SK-N-SH (cell line): ENCODE results near the gene MAD1L1. TPM values are rescaled to one million over a fixed set of nuclear protein-coding genes. Genes with fewer than 3 reads are reported as not detected.

ENCODE experiments used
- CTCF ChIA-PET: fragments of 300-600, 350-600 bp; formaldehyde crosslinking; extraction: SDS; loops from one replicate; lab custom pipeline; 2021; lab: Yijun Ruan, JAX
- POLR2A ChIA-PET: fragments of 350-600 bp; sonication (Branson Sonifier 250); formaldehyde crosslinking; extraction: SDS; loops from one replicate; lab custom pipeline; 2020; ENCODE audit warnings: antibody characterized with exemption, inconsistent platforms; lab: Yijun Ruan, JAX
- DNase-seq: peaks from one replicate; pipeline ENCODE4 v3.0.0; 2012
- H2AFZ ChIP-seq: fragments of 200-600 bp; sonication (generic); 2 replicates; pipeline ENCODE4 v1.8.1; 2016; ENCODE audit warnings: antibody characterized with exemption, mild to moderate bottlenecking, low read depth
- H3F3A ChIP-seq: fragments of 200-600 bp; sonication (generic); replicated peaks from 2 replicates; pipeline ENCODE3; 2016; ENCODE audit warnings: antibody characterized with exemption, mild to moderate bottlenecking; ENCODE audit not compliant: insufficient read depth
- H3K27ac ChIP-seq, 2 experiments: fragments of 200-500 bp in 1 of 2; fragments of 200-600 bp in 1 of 2; sonication (Bioruptor generic) in 1 of 2; sonication (generic), shearing (Covaris generic) in 1 of 2; 2 replicates each; pipeline versions ENCODE4 v1.5.1 to v1.6.1; 2014 to 2016; ENCODE audit warnings: low read depth in 2 of 2, inconsistent platforms in 1 of 2, low read length in 1 of 2, mild to moderate bottlenecking in 1 of 2, mixed read lengths in 1 of 2
- H3K27me3 ChIP-seq: fragments of 200-600 bp; sonication (generic), shearing (Covaris generic); 2 replicates; pipeline ENCODE4 v1.6.1; 2016; ENCODE audit warnings: mixed run types; ENCODE audit not compliant: insufficient read depth
- H3K36me3 ChIP-seq, 2 experiments: fragments of 200-500 bp in 1 of 2; fragments of 200-600 bp in 1 of 2; sonication (Bioruptor generic) in 1 of 2; sonication (generic) in 1 of 2; replicated peaks in 1 of 2; 2 replicates each; pipeline versions ENCODE3 to v1.5.1; 2014 to 2016; ENCODE audit warnings: low read length in 1 of 2, mild to moderate bottlenecking in 1 of 2; ENCODE audit not compliant: insufficient read depth in 2 of 2, control insufficient read depth in 1 of 2
- H3K4me1 ChIP-seq, 2 experiments: fragments of 200-500 bp in 1 of 2; fragments of 200-600 bp in 1 of 2; sonication (Bioruptor generic) in 1 of 2; sonication (generic), shearing (Covaris generic) in 1 of 2; 2 replicates each; pipeline versions ENCODE4 v1.5.1 to v1.6.1; 2014 to 2016; ENCODE audit warnings: low read depth in 1 of 2, low read length in 1 of 2, mixed run types in 1 of 2; ENCODE audit not compliant: insufficient read depth in 2 of 2, control insufficient read depth in 1 of 2
- H3K4me2 ChIP-seq: fragments of 200-600 bp; sonication (generic), shearing (Covaris generic); 2 replicates; pipeline ENCODE4 v1.6.1; 2017; ENCODE audit warnings: mixed run types
- H3K4me3 ChIP-seq, 2 experiments: fragments of 200-500 bp in 1 of 2; fragments of 200-600 bp in 1 of 2; sonication (Bioruptor generic) in 1 of 2; sonication (generic), shearing (Covaris generic) in 1 of 2; 2 replicates each; pipeline versions ENCODE4 v1.5.1 to v1.8.1; 2014 to 2016; ENCODE audit warnings: low read depth in 2 of 2, inconsistent platforms in 1 of 2, low read length in 1 of 2, mild to moderate bottlenecking in 1 of 2, mixed read lengths in 1 of 2, moderate library complexity in 1 of 2
- H3K79me2 ChIP-seq: fragments of 200-600 bp; sonication (generic); 2 replicates; pipeline ENCODE4 v1.8.1; 2017; ENCODE audit warnings: mild to moderate bottlenecking; ENCODE audit not compliant: insufficient read depth
- H3K9ac ChIP-seq: fragments of 200-600 bp; sonication (generic); 2 replicates; pipeline ENCODE4 v1.6.1; 2017; ENCODE audit warnings: mixed run types
- H3K9me2 ChIP-seq: fragments of 200-600 bp; sonication (generic); 2 replicates; pipeline ENCODE4 v1.6.1; 2017; ENCODE audit warnings: mixed run types
- H3K9me3 ChIP-seq: fragments of 200-600 bp; sonication (generic); 2 replicates; pipeline ENCODE4 v1.6.1; 2017; ENCODE audit warnings: mixed run types, mild to moderate bottlenecking, moderate library complexity
- H4K20me1 ChIP-seq: fragments of 200-600 bp; sonication (generic); 2 replicates; pipeline ENCODE4 v1.6.1; 2017; ENCODE audit warnings: mild to moderate bottlenecking, mixed run types; ENCODE audit not compliant: insufficient read depth
- CTCF ChIP-seq: fragments of 200-600 bp; sonication (generic); IDR thresholded peaks from 2 replicates; pipeline ENCODE4 v1.6.1; 2017; ENCODE audit warnings: antibody characterized with exemption, mild to moderate bottlenecking, moderate library complexity
- ELF1 ChIP-seq: IDR thresholded peaks from 2 replicates; pipeline ENCODE4 v1.4.0; 2012
- EZH2phosphoT487 ChIP-seq: fragments of 200-600 bp; sonication (generic); IDR thresholded peaks from 2 replicates; pipeline ENCODE4 v1.6.1; 2017; ENCODE audit warnings: low read depth, mixed run types, mild to moderate bottlenecking, antibody characterized with exemption, moderate library complexity, borderline replicate concordance
- FOSL2 ChIP-seq: IDR thresholded peaks from 2 replicates; pipeline ENCODE4 v1.4.0; 2012; ENCODE audit warnings: low read depth, mild to moderate bottlenecking, moderate library complexity, borderline replicate concordance
- FOXJ3 ChIP-seq: sonication (generic); formaldehyde crosslinking; IDR thresholded peaks from 2 replicates; pipeline ENCODE4 v1.5.1; 2020; ENCODE audit warnings: mild to moderate bottlenecking, missing genetic modification reagents
- FOXM1 ChIP-seq: IDR thresholded peaks from 2 replicates; pipeline ENCODE4 v1.4.0; 2012; ENCODE audit warnings: low read depth, mild to moderate bottlenecking
- GATA2 ChIP-seq: sonication (generic); formaldehyde crosslinking; IDR thresholded peaks from 2 replicates; pipeline ENCODE4 v1.5.0; 2020; ENCODE audit warnings: mild to moderate bottlenecking, missing genetic modification reagents
- IRF3 ChIP-seq: fragments of 150-350 bp; IDR thresholded peaks from 2 replicates; pipeline ENCODE4 v1.6.1; 2016; ENCODE audit warnings: mild to moderate bottlenecking, low read depth, low read length
- MEF2A ChIP-seq: IDR thresholded peaks from 2 replicates; pipeline ENCODE4 v1.4.0; 2012; ENCODE audit warnings: low read depth, borderline replicate concordance
- MXI1 ChIP-seq: IDR thresholded peaks from 2 replicates; pipeline ENCODE4 v1.6.1; 2012; ENCODE audit warnings: mild to moderate bottlenecking, low read depth, low read length, improper control_type of control experiment
- NFIC ChIP-seq: IDR thresholded peaks from 2 replicates; pipeline ENCODE4 v1.4.0; 2012; ENCODE audit warnings: borderline replicate concordance
- NRF1 ChIP-seq: IDR thresholded peaks from 2 replicates; pipeline ENCODE4 v1.6.1; 2012; ENCODE audit warnings: low read depth, mild to moderate bottlenecking, low read length
- RFX5 ChIP-seq: IDR thresholded peaks from 2 replicates; pipeline ENCODE4 v1.6.1; 2012; ENCODE audit warnings: mild to moderate bottlenecking, improper control_type of control experiment, low read length
- RXRA ChIP-seq: IDR thresholded peaks from 2 replicates; pipeline ENCODE4 v1.4.0; 2012; ENCODE audit warnings: low read depth, mild to moderate bottlenecking, borderline replicate concordance
- SIN3A ChIP-seq: IDR thresholded peaks from 2 replicates; pipeline ENCODE4 v1.6.1; 2012; ENCODE audit warnings: low read depth, mild to moderate bottlenecking, low read length, moderate library complexity, borderline replicate concordance
- SMC3 ChIP-seq: IDR thresholded peaks from 2 replicates; pipeline ENCODE4 v1.6.1; 2012; ENCODE audit warnings: low read depth, low read length, improper control_type of control experiment
- TCF12 ChIP-seq: IDR thresholded peaks from 2 replicates; pipeline ENCODE4 v1.4.0; 2012
- WGBS: methylation state at CpG from one replicate; pipeline ENCODE4 v1.1.6; 2017; ENCODE audit warnings: low lambda C conversion rate; 5-methylcytosine and 5-hydroxymethylcytosine counted together
- polyA plus RNA-seq, 3 experiments: library from polyadenylated mRNA; depleted of rRNA; stranded (reverse); fragments of >200 nt; gene quantifications; 2 replicates each; pipeline ENCODE4 v1.2.3, GENCODE V29; 2012

Gene MAD1L1
- polyA plus RNA-seq, 1 of the 3 experiments (the other 2 are of a cell fraction), result 46.2 TPM

GRCh38 chr7:1988533-1988930, 244.2 kb downstream of the MAD1L1 start (continued):
- TF ChIP-seq CTCF (no peak), FOXM1 (no peak)

- Histone ChIP-seq H3K9me3 (no peaks in the 10 kb centered on the region), H3F3A (peaks cover 6% of the 10 kb centered on the region), H3K4me2 (no peak overlapping the region), H3K36me3 (peaks cover 0 to 5% of the 10 kb centered on the region in 2 experiments), H3K79me2 (no peaks in the 10 kb centered on the region), H3K9ac (no peak overlapping the region), H4K20me1 (no peaks in the 10 kb centered on the region), H3K4me1 (peaks cover 0 to 26% of the 10 kb centered on the region in 2 experiments; a peak in 1 of 4 replicates), H3K27me3 (no peaks in the 10 kb centered on the region), H3K27ac (no peak overlapping the region), H2AFZ (no peak overlapping the region), H3K9me2 (no peaks in the 10 kb centered on the region), H3K4me3 (no peak overlapping the region)
- TF ChIP-seq FOXM1 (no peak), FOSL2 (no peak), IRF3 (no peak), NRF1 (no peak), FOXJ3 (no peak), NFIC (no peak), ELF1 (no peak)
- 95% methylated on average over 36 of the region's 43 CpGs for WGBS
- ChIA-PET CTCF (interaction anchor here (0.7 kb wide), 1 partner anchor 324 kb away, joined by 3 read pairs; no protein-coding TSS in a partner anchor), POLR2A (no interaction called here)
- DNase-seq, result no peak
Observed at GRCh38 chr7:1987591-1988532, 244.9 kb downstream of the MAD1L1 start.

GRCh38 chr7:1987084-1987535, 245.6 kb downstream of the MAD1L1 start:
- peaks cover 0 to 19% of the 10 kb centered on the region in 2 experiments; a peak in 1 of 4 replicates for H3K4me1 ChIP-seq
- no peak overlapping the region for H3K9ac ChIP-seq
- WGBS, result 97% methylated on average over 23 of the region's 23 CpGs
- peaks cover 6% of the 10 kb centered on the region for H3F3A ChIP-seq
- CTCF ChIA-PET, result interaction anchor here (1.2 kb wide), 1 partner anchor 22 kb away, joined by 4 read pairs; no protein-coding TSS in a partner anchor
- POLR2A ChIA-PET, result no interaction called here
- no peaks in the 10 kb centered on the region for H4K20me1 ChIP-seq
- no peak overlapping the region for H3K4me2 ChIP-seq
- no peak overlapping the region for H3K4me3 ChIP-seq
- no peak overlapping the region for H3K27ac ChIP-seq
- H3K27me3 ChIP-seq, result no peaks in the 10 kb centered on the region
- no peaks in the 10 kb centered on the region for H3K9me3 ChIP-seq
- no peak for TF ChIP-seq FOXM1
- no peak for TF ChIP-seq SMC3
- TF ChIP-seq CTCF, result no peak
- TF ChIP-seq RXRA, result no peak
- TF ChIP-seq RFX5, result no peak
- TF ChIP-seq GATA2 (CRISPR knock-in tag), result no peak
- no peak for TF ChIP-seq MEF2A
- TF ChIP-seq NFIC, result no peak
- no peak for TF ChIP-seq MXI1
- TF ChIP-seq TCF12, result no peak
- no peak for TF ChIP-seq SIN3A
- no peak for TF ChIP-seq FOSL2
- no peak for TF ChIP-seq EZH2phosphoT487
- H2AFZ ChIP-seq, result no peak overlapping the region
- peaks cover 0 to 5% of the 10 kb centered on the region in 2 experiments for H3K36me3 ChIP-seq
- H3K79me2 ChIP-seq, result no peaks in the 10 kb centered on the region
- H3K9me2 ChIP-seq, result no peaks in the 10 kb centered on the region
- no peak for DNase-seq
